ENCODE data around the gene UBE2H. TPM values are rescaled to one million over a fixed set of nuclear protein-coding genes. Genes with fewer than 3 reads are reported as not detected.
"Not testable (repeated sequence)": the region's sequence is repeated elsewhere in the genome, so short reads cannot be mapped to it uniquely, and the experiment has no call there.

The UBE2H gene
- total RNA-seq, 1 donor from 2014 or later: 127 TPM

DNA sequence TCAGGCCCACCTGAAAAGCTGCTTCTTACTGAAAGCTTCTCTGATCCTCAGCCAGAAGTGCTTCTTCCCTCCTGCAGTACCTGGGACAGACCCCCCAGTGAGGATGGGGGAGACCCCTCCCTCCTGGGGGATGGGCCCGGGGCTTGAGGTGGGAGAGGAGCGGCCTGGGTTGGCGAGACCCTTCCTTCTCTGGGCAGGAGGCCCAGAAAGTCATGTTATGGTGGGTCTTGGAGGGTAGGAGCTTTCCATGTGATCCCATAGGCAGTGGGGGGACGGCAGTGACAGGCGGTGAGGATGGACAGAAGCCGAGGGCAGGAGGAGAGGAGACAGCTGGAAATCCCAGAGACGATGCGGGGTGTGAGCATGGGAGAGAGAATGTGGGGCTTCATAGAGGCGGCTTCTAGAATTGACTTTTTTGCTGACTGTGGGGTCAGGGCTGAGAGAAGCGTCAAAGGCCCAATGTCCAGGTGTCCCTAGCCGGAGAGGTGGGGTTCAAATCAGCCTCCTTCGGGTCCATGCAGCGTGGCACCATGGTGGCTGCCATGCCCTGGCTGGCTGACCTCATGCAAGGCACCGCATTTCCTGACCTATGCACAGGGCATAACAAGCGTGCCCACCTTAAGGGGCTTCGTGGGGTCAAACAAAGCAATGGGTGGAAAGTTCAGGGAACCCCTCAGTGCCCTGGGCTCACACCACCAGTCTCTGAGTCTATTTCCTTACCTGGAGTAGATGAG lies 154.0 kb downstream of the UBE2H start:
- DNase-seq (ENCODE audit: low read depth): no peak
- Histone ChIP-seq H3K4me3 (ENCODE audit: low read depth, low read length) (no peak overlapping the region), H3K27me3 (ENCODE audit: control insufficient read depth, insufficient read depth, low read length) (peaks cover 2% of the 10 kb centered on the region), H3K36me3 (ENCODE audit: control insufficient read depth, insufficient read depth, low read length) (no peaks in the 10 kb centered on the region)
- no peak for TF ChIP-seq CTCF (IDR thresholded peaks at IDR 0.05; ENCODE audit: insufficient read depth, low read length, poor library complexity, severe bottlenecking)

- H3K36me3 ChIP-seq (ENCODE audit: control insufficient read depth, insufficient read depth, low read length): no peaks in the 10 kb centered on the region
- H3K27me3 ChIP-seq (ENCODE audit: control insufficient read depth, insufficient read depth, low read length): peaks cover 2% of the 10 kb centered on the region
- DNase-seq (ENCODE audit: low read depth): no peak
- no peak for TF ChIP-seq CTCF (IDR thresholded peaks at IDR 0.05; ENCODE audit: insufficient read depth, low read length, poor library complexity, severe bottlenecking)
- no peak overlapping the region for H3K4me3 ChIP-seq (ENCODE audit: low read depth, low read length)
Measured at GRCh38 chr7:129797214-129797789, 155.5 kb downstream of the UBE2H start.

- TF ChIP-seq CTCF (IDR thresholded peaks at IDR 0.05; ENCODE audit: insufficient read depth, low read length, poor library complexity, severe bottlenecking): no peak
- Histone ChIP-seq H3K27me3 (ENCODE audit: control insufficient read depth, insufficient read depth, low read length) (no peaks in the 10 kb centered on the region), H3K4me3 (ENCODE audit: low read depth, low read length) (no peak overlapping the region), H3K36me3 (ENCODE audit: control insufficient read depth, insufficient read depth, low read length) (no peaks in the 10 kb centered on the region)
- DNase-seq (ENCODE audit: low read depth): no peak
Measured at GRCh38 chr7:129796186-129796775, 156.5 kb downstream of the UBE2H start.

DNA sequence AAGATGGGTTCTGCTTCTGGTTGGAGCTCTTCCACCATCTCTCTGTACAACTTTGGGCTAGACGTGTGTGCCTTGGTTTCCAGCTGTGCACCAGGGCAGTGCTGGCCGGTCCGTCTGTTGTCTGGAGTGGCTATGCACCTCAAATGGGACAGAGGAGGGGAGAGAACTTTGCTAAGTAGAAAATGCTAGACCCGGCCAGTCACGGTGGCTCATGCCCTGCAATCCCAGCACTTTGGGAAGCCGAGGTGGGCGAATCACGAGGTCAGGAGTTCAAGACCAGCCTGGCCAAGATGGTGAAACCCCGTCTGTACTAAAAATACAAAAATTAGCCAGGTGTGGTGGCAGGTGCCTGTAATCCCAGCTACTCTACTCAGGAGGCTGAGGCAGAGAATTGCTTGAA lies 158.3 kb downstream of the UBE2H start:
- not testable (repeated sequence) for DNase-seq (ENCODE audit: low read depth); H3K27me3 ChIP-seq (ENCODE audit: control insufficient read depth, insufficient read depth, low read length); H3K36me3 ChIP-seq (ENCODE audit: control insufficient read depth, insufficient read depth, low read length); H3K4me3 ChIP-seq (ENCODE audit: low read depth, low read length)

- Histone ChIP-seq H3K27me3 (ENCODE audit: control insufficient read depth, insufficient read depth, low read length) (peaks cover 4% of the 10 kb centered on the region), H3K36me3 (ENCODE audit: control insufficient read depth, insufficient read depth, low read length) (no peaks in the 10 kb centered on the region), H3K4me3 (ENCODE audit: low read depth, low read length) (no peak overlapping the region)
- TF ChIP-seq CTCF (IDR thresholded peaks at IDR 0.05; ENCODE audit: insufficient read depth, low read length, poor library complexity, severe bottlenecking): no peak
- DNase-seq (ENCODE audit: low read depth): no peak
Measured at GRCh38 chr7:129793506-129794310, 159.1 kb downstream of the UBE2H start.

DNA sequence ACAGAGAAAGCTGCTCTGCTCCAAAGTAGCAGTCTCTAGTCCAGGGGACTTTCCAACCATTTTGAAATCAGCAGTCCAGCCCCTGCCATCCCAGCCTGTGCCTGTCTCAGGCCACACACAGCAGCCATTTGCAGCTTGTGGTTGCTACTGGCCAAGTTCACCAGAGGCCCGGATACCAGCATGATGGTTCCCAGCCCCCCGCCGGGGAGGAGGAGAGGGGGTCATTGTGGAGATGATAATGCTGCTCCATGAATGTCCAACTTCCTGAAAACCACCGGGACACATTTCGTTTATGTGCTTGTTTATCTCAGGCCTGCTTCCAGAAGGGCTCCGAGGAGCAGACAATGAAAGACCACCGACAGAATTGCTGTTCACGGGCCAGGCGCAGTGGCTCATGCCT lies 160.0 kb downstream of the UBE2H start:
- Histone ChIP-seq H3K4me3 (ENCODE audit: low read depth, low read length) (no peak overlapping the region), H3K36me3 (ENCODE audit: control insufficient read depth, insufficient read depth, low read length) (no peaks in the 10 kb centered on the region), H3K27me3 (ENCODE audit: control insufficient read depth, insufficient read depth, low read length) (peaks cover 6% of the 10 kb centered on the region)
- TF ChIP-seq CTCF (IDR thresholded peaks at IDR 0.05; ENCODE audit: insufficient read depth, low read length, poor library complexity, severe bottlenecking): no peak
- no peak for DNase-seq (ENCODE audit: low read depth)

Measured in kidney epithelial cell (primary cell).